Lung (tissue), 12 donors: ENCODE results near the gene HSP90AA1. TPM values are rescaled to one million over a fixed set of nuclear protein-coding genes. Genes with fewer than 3 reads are reported as not detected.

Source experiments
- ATAC-seq: fragments of 200-7000 bp; cut with Tn5 transposase; one replicate; pipeline ENCODE4 v1.9.1; 2020; ENCODE audit warnings: moderate number of reproducible peaks; ENCODE audit not compliant: insufficient read depth, low FRiP score
- DNase-seq, 3 donors: peaks; one replicate each; pipeline ENCODE4 v3.0.0-alpha.2; 2013 to 2017
- H3K27ac ChIP-seq, 2 donors: one replicate each; pipeline ENCODE4 v1.5.1; 2013; ENCODE audit warnings: mild to moderate bottlenecking in 2 of 2, moderate library complexity in 2 of 2, control low read depth in 1 of 2, inconsistent platforms in 1 of 2, low read depth in 1 of 2, low read length in 1 of 2
- H3K27me3 ChIP-seq, 3 donors: one replicate each; pipeline ENCODE4 v1.5.1; 2013; ENCODE audit warnings: low read length in 2 of 3; ENCODE audit not compliant: control insufficient read depth in 3 of 3, insufficient read depth in 3 of 3
- H3K36me3 ChIP-seq, 4 donors: one replicate each; pipeline ENCODE4 v1.5.1; 2013; ENCODE audit warnings: low read length in 4 of 4, mild to moderate bottlenecking in 1 of 4, moderate library complexity in 1 of 4; ENCODE audit not compliant: control insufficient read depth in 4 of 4, insufficient read depth in 4 of 4
- H3K4me1 ChIP-seq, 5 donors: one replicate each; pipeline ENCODE4 v1.5.1; 2013; ENCODE audit warnings: low read length in 5 of 5, mild to moderate bottlenecking in 2 of 5, moderate library complexity in 1 of 5; ENCODE audit not compliant: control insufficient read depth in 5 of 5, insufficient read depth in 5 of 5
- H3K4me3 ChIP-seq: one replicate; pipeline ENCODE4 v1.5.1; 2013; ENCODE audit warnings: mild to moderate bottlenecking, control low read depth, moderate library complexity
- H3K9ac ChIP-seq, 2 donors: one replicate each; pipeline ENCODE4 v1.5.1; 2013; ENCODE audit warnings: low read length in 2 of 2, control low read depth in 1 of 2; ENCODE audit not compliant: insufficient read depth in 1 of 2
- H3K9me3 ChIP-seq, 4 donors: one replicate each; pipeline ENCODE4 v1.5.1; 2013; ENCODE audit warnings: low read length in 3 of 4, mild to moderate bottlenecking in 1 of 4, moderate library complexity in 1 of 4; ENCODE audit not compliant: control insufficient read depth in 4 of 4, insufficient read depth in 3 of 4
- WGBS, 2 donors: extraction: QIAGEN DNeasy Blood & Tissue Kit; methylation state at CpG; one replicate each; pipeline ENCODE4 v1.1.7; 2013; 5-methylcytosine and 5-hydroxymethylcytosine counted together
- polyA plus RNA-seq, 2 donors: library from polyadenylated mRNA; stranded (reverse); fragments of 200-250 nt; gene quantifications; one replicate each; pipeline ENCODE4 v1.2.1, GENCODE V29; 2013
- total RNA-seq, 2 donors: library from RNA; depleted of rRNA in 1 of 2; stranded (reverse); fragments of >200 nt in 1 of 2; gene quantifications; one replicate each; pipeline ENCODE4 v1.2.1, GENCODE V29; 2014 to 2021
- TF ChIP-seq, protein P1 (sequence below): IDR thresholded peaks from 2 replicates; pipeline ENCODE4 v1.5.1; 2012; ENCODE audit warnings: mild to moderate bottlenecking; ENCODE audit errors: control extremely low read depth, extremely low read depth
- donor health status: control.
- donor health status: control.
- donor health status: Bipolar disorder and iron deficiency.
- donor health status: healthy.
- donor health status: DM: yes; HTN: yes; CAD: no.

Gene HSP90AA1
- total and polyA plus RNA-seq, 4 donors: 187 to 1,106 (median 364) TPM

DNA sequence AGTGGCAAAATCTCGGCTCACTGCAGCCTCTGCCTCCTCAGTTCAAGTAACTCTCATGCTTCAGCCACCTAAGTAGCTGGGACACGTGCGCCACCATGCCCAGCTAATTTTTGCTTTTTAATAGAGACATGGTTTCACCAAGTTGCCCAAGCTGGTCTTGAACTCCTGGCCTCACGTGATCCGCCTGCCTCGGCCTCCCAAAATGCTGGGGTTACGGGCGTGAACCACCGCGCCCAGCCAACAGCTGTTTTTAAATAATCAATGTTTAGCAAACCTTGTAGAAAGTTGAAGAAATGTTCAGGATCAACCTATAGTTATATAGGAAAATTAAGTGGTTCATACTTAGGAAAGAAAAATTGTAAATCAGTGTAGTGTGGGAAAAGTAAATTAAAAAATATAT, 6.0 kb upstream of the HSP90AA1 start:
- TF ChIP-seq, protein P1, sequence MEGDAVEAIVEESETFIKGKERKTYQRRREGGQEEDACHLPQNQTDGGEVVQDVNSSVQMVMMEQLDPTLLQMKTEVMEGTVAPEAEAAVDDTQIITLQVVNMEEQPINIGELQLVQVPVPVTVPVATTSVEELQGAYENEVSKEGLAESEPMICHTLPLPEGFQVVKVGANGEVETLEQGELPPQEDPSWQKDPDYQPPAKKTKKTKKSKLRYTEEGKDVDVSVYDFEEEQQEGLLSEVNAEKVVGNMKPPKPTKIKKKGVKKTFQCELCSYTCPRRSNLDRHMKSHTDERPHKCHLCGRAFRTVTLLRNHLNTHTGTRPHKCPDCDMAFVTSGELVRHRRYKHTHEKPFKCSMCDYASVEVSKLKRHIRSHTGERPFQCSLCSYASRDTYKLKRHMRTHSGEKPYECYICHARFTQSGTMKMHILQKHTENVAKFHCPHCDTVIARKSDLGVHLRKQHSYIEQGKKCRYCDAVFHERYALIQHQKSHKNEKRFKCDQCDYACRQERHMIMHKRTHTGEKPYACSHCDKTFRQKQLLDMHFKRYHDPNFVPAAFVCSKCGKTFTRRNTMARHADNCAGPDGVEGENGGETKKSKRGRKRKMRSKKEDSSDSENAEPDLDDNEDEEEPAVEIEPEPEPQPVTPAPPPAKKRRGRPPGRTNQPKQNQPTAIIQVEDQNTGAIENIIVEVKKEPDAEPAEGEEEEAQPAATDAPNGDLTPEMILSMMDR: no peak
- H3K27ac ChIP-seq: no peak overlapping the region
- no peaks in the 10 kb centered on the region for H3K36me3 ChIP-seq
- no peaks in the 10 kb centered on the region for H3K9me3 ChIP-seq
- no peak overlapping the region for H3K9ac ChIP-seq
- 94 to 96% methylated on average over 10 of the region's 10 CpGs for WGBS, 2 donors
- no peaks in the 10 kb centered on the region for H3K27me3 ChIP-seq
- H3K4me3 ChIP-seq: no peak overlapping the region
- peaks cover 0 to 27% (median 8%) of the 10 kb centered on the region in 5 donors for H3K4me1 ChIP-seq
- no peak for ATAC-seq
- DNase-seq: no peak

DNA sequence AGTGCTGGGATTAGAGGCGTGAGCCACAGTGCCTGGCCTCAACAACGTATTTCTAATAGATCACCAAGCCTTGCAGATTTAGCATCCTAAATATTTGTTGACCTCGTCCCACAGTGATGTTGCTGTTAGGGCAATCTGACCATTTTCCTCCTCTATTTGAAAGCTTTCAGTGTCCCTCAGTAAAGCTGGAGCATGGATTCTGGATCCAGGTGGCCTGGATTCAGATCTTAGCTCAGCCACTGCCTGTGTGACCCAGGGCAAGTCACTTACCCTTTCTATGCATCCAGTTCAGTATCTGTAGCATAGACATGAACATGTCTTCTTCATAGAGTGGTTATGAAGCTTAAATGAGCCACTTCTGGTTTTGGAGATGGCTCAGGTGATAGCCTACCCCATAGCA, 3.9 kb upstream of the HSP90AA1 start:
- DNase-seq: no peak
- WGBS, 2 donors: 89 to 98% methylated on average over 3 of the region's 3 CpGs
- H3K27ac ChIP-seq: no peak overlapping the region
- no peak overlapping the region for H3K4me3 ChIP-seq
- H3K4me1 ChIP-seq: peaks cover 0 to 20% (median 8%) of the 10 kb centered on the region in 5 donors
- ATAC-seq: no peak
- no peaks in the 10 kb centered on the region for H3K9me3 ChIP-seq
- no peaks in the 10 kb centered on the region for H3K27me3 ChIP-seq
- H3K9ac ChIP-seq: no peak overlapping the region
- TF ChIP-seq, protein P1: no peak
- peaks cover 0 to 1% (median 0%) of the 10 kb centered on the region in 4 donors for H3K36me3 ChIP-seq

DNA sequence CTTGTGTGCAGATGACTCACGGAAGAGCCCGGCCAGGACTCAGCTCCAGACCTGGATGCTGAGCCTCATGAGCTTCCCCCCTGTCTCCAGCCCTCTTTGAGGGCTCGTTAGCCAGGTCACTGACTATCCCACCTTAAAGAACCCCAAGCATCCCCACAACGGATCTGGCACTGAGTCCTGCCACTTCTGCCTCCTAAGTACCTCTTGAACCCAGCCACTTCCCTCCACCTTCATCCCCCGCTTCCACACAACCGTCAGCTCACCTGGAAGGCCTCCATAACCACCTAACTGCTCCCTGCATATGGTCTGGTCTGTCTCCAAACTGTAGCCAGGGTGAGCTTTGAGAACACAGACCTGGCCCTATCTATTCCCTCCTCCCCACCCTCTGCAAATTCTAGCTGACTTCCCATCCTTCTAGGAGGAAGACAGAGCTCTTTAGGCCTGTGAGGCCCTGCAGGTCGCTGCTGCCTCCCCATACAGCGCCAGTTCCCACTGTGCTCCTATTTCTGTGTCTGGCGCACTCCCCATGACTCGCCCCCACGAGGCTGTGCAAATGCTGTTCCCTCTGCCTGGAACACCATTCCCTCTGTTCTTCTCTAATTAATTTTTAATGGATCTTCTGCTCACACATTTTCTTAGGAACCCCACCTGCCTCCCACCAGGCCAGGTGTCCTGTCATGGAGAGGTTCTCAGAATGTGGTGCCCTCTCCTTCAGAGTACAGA, 2.9 kb upstream of the HSP90AA1 start:
- no peaks in the 10 kb centered on the region for H3K9me3 ChIP-seq
- no peak overlapping the region for H3K4me3 ChIP-seq
- TF ChIP-seq, protein P1: no peak
- no peak for DNase-seq
- no peak for ATAC-seq
- no peak overlapping the region for H3K9ac ChIP-seq
- H3K4me1 ChIP-seq: peaks cover 3 to 29% (median 12%) of the 10 kb centered on the region in 5 donors
- H3K36me3 ChIP-seq: peaks cover 3 to 11% (median 8%) of the 10 kb centered on the region in 4 donors
- no peak overlapping the region for H3K27ac ChIP-seq
- H3K27me3 ChIP-seq: no peaks in the 10 kb centered on the region
- WGBS, 2 donors: 85 to 87% methylated on average over 11 of the region's 11 CpGs
